ENCODE results near the gene SIDT1.
"Not testable (repeated sequence)": the region's sequence is repeated elsewhere in the genome, so short reads cannot be mapped to it uniquely, and the experiment has no call there.

The SIDT1 gene

GRCh38 chr3:113626503-113627371 is 94.4 kb downstream of the SIDT1 start:
- DNase-seq (peak; percentile 33), ATAC-seq (peak; percentile 84)
- peaks cover 10% of the 10 kb centered on the region for H3K4me1 Mint-ChIP-seq
- peak overlapping the region; percentile 47 for H3K27ac Mint-ChIP-seq
- H3K4me3 Mint-ChIP-seq = no peak overlapping the region
- no peaks in the 10 kb centered on the region for H3K27me3 Mint-ChIP-seq
- peaks cover 11% of the 10 kb centered on the region for H3K36me3 Mint-ChIP-seq (ENCODE audit: low read depth)
- H3K9me3 Mint-ChIP-seq = no peaks in the 10 kb centered on the region

- Mint-ChIP-seq H3K36me3 (ENCODE audit: low read depth) (peaks cover 11% of the 10 kb centered on the region), H3K9me3 (no peaks in the 10 kb centered on the region), H3K4me3 (no peak overlapping the region), H3K4me1 (peaks cover 10% of the 10 kb centered on the region), H3K27ac (no peak overlapping the region), H3K27me3 (no peaks in the 10 kb centered on the region)
- ATAC-seq (no peak), DNase-seq (no peak)
Measured at GRCh38 chr3:113628316-113628715, 96.0 kb downstream of the SIDT1 start.

- Mint-ChIP-seq H3K4me1 (peaks cover 10% of the 10 kb centered on the region), H3K27me3 (no peaks in the 10 kb centered on the region), H3K9me3 (no peaks in the 10 kb centered on the region), H3K36me3 (ENCODE audit: low read depth) (peaks cover 9% of the 10 kb centered on the region), H3K4me3 (no peak overlapping the region), H3K27ac (no peak overlapping the region)
- ATAC-seq (no peak), DNase-seq (no peak)
Measured at GRCh38 chr3:113628788-113629187, 96.4 kb downstream of the SIDT1 start.

- ATAC-seq (no peak), DNase-seq (no peak)
- Mint-ChIP-seq H3K27me3 (no peaks in the 10 kb centered on the region), H3K4me3 (no peak overlapping the region), H3K9me3 (no peaks in the 10 kb centered on the region), H3K27ac (no peak overlapping the region), H3K36me3 (ENCODE audit: low read depth) (peaks cover 6% of the 10 kb centered on the region), H3K4me1 (peaks cover 10% of the 10 kb centered on the region)
Measured at GRCh38 chr3:113629584-113630421, 97.4 kb downstream of the SIDT1 start.

GRCh38 chr3:113630956-113631542 is 98.7 kb downstream of the SIDT1 start:
- H3K27ac Mint-ChIP-seq = no peak overlapping the region
- peaks cover 7% of the 10 kb centered on the region for H3K4me1 Mint-ChIP-seq
- no peak overlapping the region for H3K4me3 Mint-ChIP-seq
- ATAC-seq (no peak), DNase-seq (no peak)
- no peaks in the 10 kb centered on the region for H3K9me3 Mint-ChIP-seq
- no peaks in the 10 kb centered on the region for H3K27me3 Mint-ChIP-seq
- H3K36me3 Mint-ChIP-seq (ENCODE audit: low read depth) = peaks cover 6% of the 10 kb centered on the region

GRCh38 chr3:113631573-113631972 is 99.2 kb downstream of the SIDT1 start:
- Mint-ChIP-seq H3K4me3 (no peak overlapping the region), H3K36me3 (ENCODE audit: low read depth) (peaks cover 4% of the 10 kb centered on the region), H3K27me3 (no peaks in the 10 kb centered on the region), H3K9me3 (no peaks in the 10 kb centered on the region), H3K4me1 (peaks cover 4% of the 10 kb centered on the region), H3K27ac (no peak overlapping the region)
- DNase-seq = no peak
- no peak for ATAC-seq

GRCh38 chr3:113634782-113635474 is 102.6 kb downstream of the SIDT1 start:
- no peak overlapping the region for H3K27ac Mint-ChIP-seq
- no peak overlapping the region for H3K4me3 Mint-ChIP-seq
- no peak for DNase-seq
- H3K9me3 Mint-ChIP-seq = no peaks in the 10 kb centered on the region
- peaks cover 2% of the 10 kb centered on the region for H3K4me1 Mint-ChIP-seq
- H3K27me3 Mint-ChIP-seq = no peaks in the 10 kb centered on the region
- no peak for ATAC-seq
- no peaks in the 10 kb centered on the region for H3K36me3 Mint-ChIP-seq (ENCODE audit: low read depth)

- not testable (repeated sequence) for H3K4me1 Mint-ChIP-seq; ATAC-seq; DNase-seq; H3K36me3 Mint-ChIP-seq (ENCODE audit: low read depth); H3K9me3 Mint-ChIP-seq; H3K27me3 Mint-ChIP-seq; H3K4me3 Mint-ChIP-seq; H3K27ac Mint-ChIP-seq
Measured at GRCh38 chr3:113636034-113636433, 103.7 kb downstream of the SIDT1 start.

- no peak for DNase-seq
- no peaks in the 10 kb centered on the region for H3K9me3 Mint-ChIP-seq
- H3K4me1 Mint-ChIP-seq = no peaks in the 10 kb centered on the region
- ATAC-seq = no peak
- no peak overlapping the region for H3K4me3 Mint-ChIP-seq
- H3K27me3 Mint-ChIP-seq = no peaks in the 10 kb centered on the region
- no peaks in the 10 kb centered on the region for H3K36me3 Mint-ChIP-seq (ENCODE audit: low read depth)
- H3K27ac Mint-ChIP-seq = no peak overlapping the region
Measured at GRCh38 chr3:113637756-113638155, 105.4 kb downstream of the SIDT1 start.

GRCh38 chr3:113638910-113639309 is 106.6 kb downstream of the SIDT1 start:
- peaks cover 3% of the 10 kb centered on the region for H3K9me3 Mint-ChIP-seq
- DNase-seq = no peak
- no peak overlapping the region for H3K4me3 Mint-ChIP-seq
- no peaks in the 10 kb centered on the region for H3K4me1 Mint-ChIP-seq
- no peak for ATAC-seq
- no peaks in the 10 kb centered on the region for H3K27me3 Mint-ChIP-seq
- peaks cover under 1% of the 10 kb centered on the region for H3K36me3 Mint-ChIP-seq (ENCODE audit: low read depth)
- H3K27ac Mint-ChIP-seq = no peak overlapping the region

- H3K27ac Mint-ChIP-seq = no peak overlapping the region
- no peak overlapping the region for H3K4me3 Mint-ChIP-seq
- DNase-seq (no peak), ATAC-seq (no peak)
- H3K9me3 Mint-ChIP-seq = peaks cover 28% of the 10 kb centered on the region
- H3K4me1 Mint-ChIP-seq = no peaks in the 10 kb centered on the region
- H3K27me3 Mint-ChIP-seq = no peaks in the 10 kb centered on the region
- H3K36me3 Mint-ChIP-seq (ENCODE audit: low read depth) = peaks cover 13% of the 10 kb centered on the region
Measured at GRCh38 chr3:113643583-113643982, 111.2 kb downstream of the SIDT1 start.

GRCh38 chr3:113648524-113648923 is 116.2 kb downstream of the SIDT1 start:
- Mint-ChIP-seq H3K4me3 (no peak overlapping the region), H3K27me3 (no peaks in the 10 kb centered on the region), H3K9me3 (peaks cover 28% of the 10 kb centered on the region), H3K36me3 (ENCODE audit: low read depth) (peaks cover 13% of the 10 kb centered on the region), H3K27ac (no peak overlapping the region), H3K4me1 (no peaks in the 10 kb centered on the region)
- no peak for DNase-seq
- ATAC-seq = no peak

GRCh38 chr3:113649174-113649845 is 117.0 kb downstream of the SIDT1 start:
- no peak for ATAC-seq

GRCh38 chr3:113654310-113654709 is 122.0 kb downstream of the SIDT1 start:
- Mint-ChIP-seq H3K27me3 (no peaks in the 10 kb centered on the region), H3K4me1 (peaks cover 2% of the 10 kb centered on the region), H3K4me3 (no peak overlapping the region), H3K9me3 (no peaks in the 10 kb centered on the region), H3K27ac (no peak overlapping the region), H3K36me3 (ENCODE audit: low read depth) (peaks cover 33% of the 10 kb centered on the region)
- ATAC-seq (no peak), DNase-seq (no peak)

More at GRCh38 chr3:113649174-113649845, 117.0 kb downstream of the SIDT1 start:
- no peak overlapping the region for H3K4me3 Mint-ChIP-seq
- H3K4me1 Mint-ChIP-seq = no peaks in the 10 kb centered on the region
- H3K27me3 Mint-ChIP-seq = no peaks in the 10 kb centered on the region
- peaks cover 21% of the 10 kb centered on the region for H3K9me3 Mint-ChIP-seq
- DNase-seq = no peak
- peaks cover 9% of the 10 kb centered on the region for H3K36me3 Mint-ChIP-seq (ENCODE audit: low read depth)
- no peak overlapping the region for H3K27ac Mint-ChIP-seq

Measured in activated naive CD8-positive, alpha-beta T cell treated with anti-CD3 and anti-CD28 coated beads, Interleukin-2, amount 50 U/mL, for 24 hours (primary cell).